HEK293 (cell line): ENCODE measurements around the gene TRO.

Source experiments
- CTCF ChIA-PET: fragments of 350-600 bp; formaldehyde crosslinking; extraction: SDS; loops from one replicate; lab custom pipeline; 2021; ENCODE audit warnings: antibody characterized with exemption; lab: Yijun Ruan, JAX
- POLR2A ChIA-PET: fragments of 300-600 bp; formaldehyde crosslinking; extraction: SDS; loops from one replicate; lab custom pipeline; 2020; ENCODE audit warnings: antibody characterized with exemption, inconsistent platforms; lab: Yijun Ruan, JAX
- H3K27ac ChIP-seq: fragments of 200-500 bp; sonication (Bioruptor generic); 2 replicates; pipeline ENCODE4 v1.5.1; 2014; ENCODE audit warnings: low read depth, low read length, control low read depth, inconsistent platforms; ENCODE audit errors: extremely low read depth
- H3K36me3 ChIP-seq, 2 experiments: fragments of 200-500 bp in 1 of 2; sonication (Bioruptor generic) in 1 of 2; 1 replicate in 1 of 2; 2 replicates in 1 of 2; pipeline ENCODE4 v1.5.1; 2014 to 2017; ENCODE audit warnings: inconsistent platforms in 2 of 2, low read length in 2 of 2; ENCODE audit not compliant: control insufficient read depth in 2 of 2, insufficient read depth in 1 of 2
- H3K4me1 ChIP-seq: fragments of 200-500 bp; sonication (Bioruptor generic); 2 replicates; pipeline ENCODE4 v1.5.1; 2014; ENCODE audit warnings: mild to moderate bottlenecking, low read length, inconsistent platforms; ENCODE audit not compliant: control insufficient read depth, insufficient read depth
- H3K4me3 ChIP-seq: 2 replicates; pipeline ENCODE4 v1.5.1; 2011; ENCODE audit warnings: low read depth, mild to moderate bottlenecking, control low read depth, low read length, moderate library complexity
- H3K9me3 ChIP-seq: fragments of 200-500 bp; sonication (Bioruptor generic); 2 replicates; pipeline ENCODE4 v1.5.1; 2014; ENCODE audit warnings: low read depth, low read length, inconsistent platforms; ENCODE audit not compliant: control insufficient read depth, insufficient read depth
- MEIS1 ChIP-seq: sonication (generic); formaldehyde crosslinking; IDR thresholded peaks from 2 replicates; pipeline ENCODE4 v1.8.1; 2022; ENCODE audit warnings: missing genetic modification reagents, mild to moderate bottlenecking, borderline replicate concordance
- MZF1 ChIP-seq: fragments of 450-650 bp; formaldehyde crosslinking; IDR thresholded peaks from 2 replicates; pipeline ENCODE4 v1.5.1; 2017; ENCODE audit warnings: missing biosample characterization, missing genetic modification characterization, borderline replicate concordance
- REST ChIP-seq: fragments of 450-650 bp; formaldehyde crosslinking; IDR thresholded peaks from 2 replicates; pipeline ENCODE4 v1.5.1; 2016; ENCODE audit warnings: missing biosample characterization, missing genetic modification characterization
- ZBTB20 ChIP-seq: fragments of 450-650 bp; formaldehyde crosslinking; IDR thresholded peaks from 2 replicates; pipeline ENCODE4 v1.5.1; 2016; ENCODE audit warnings: missing biosample characterization, missing genetic modification characterization
- ZBTB44 ChIP-seq: fragments of 450-650 bp; IDR thresholded peaks from 2 replicates; pipeline ENCODE4 v1.5.1; 2018; ENCODE audit warnings: missing biosample characterization, mild to moderate bottlenecking, missing genetic modification characterization
- ZBTB6 ChIP-seq: fragments of 450-650 bp; formaldehyde crosslinking; IDR thresholded peaks from 2 replicates; pipeline ENCODE4 v1.5.1; 2017; ENCODE audit warnings: missing biosample characterization, missing genetic modification characterization
- ZEB2 ChIP-seq: fragments of 450-650 bp; formaldehyde crosslinking; IDR thresholded peaks from 2 replicates; pipeline ENCODE4 v1.5.1; 2016; ENCODE audit warnings: missing biosample characterization, missing genetic modification characterization
- ZFP3 ChIP-seq: fragments of 450-650 bp; formaldehyde crosslinking; IDR thresholded peaks from 2 replicates; pipeline ENCODE4 v1.5.1; 2016; ENCODE audit warnings: low read depth, missing biosample characterization, missing genetic modification characterization
- ZNF121 ChIP-seq: fragments of 450-650 bp; formaldehyde crosslinking; IDR thresholded peaks from 2 replicates; pipeline ENCODE4 v1.5.1; 2016; ENCODE audit warnings: missing biosample characterization, missing genetic modification characterization
- ZNF132 ChIP-seq: fragments of 450-650 bp; formaldehyde crosslinking; IDR thresholded peaks from 2 replicates; pipeline ENCODE4 v1.5.1; 2017; ENCODE audit warnings: missing biosample characterization, missing genetic modification characterization, borderline replicate concordance
- ZNF133 ChIP-seq: fragments of 450-650 bp; formaldehyde crosslinking; IDR thresholded peaks from 2 replicates; pipeline ENCODE4 v1.5.1; 2016; ENCODE audit warnings: missing biosample characterization, missing genetic modification characterization
- ZNF140 ChIP-seq: fragments of 450-650 bp; formaldehyde crosslinking; IDR thresholded peaks from 2 replicates; pipeline ENCODE4 v1.5.1; 2016; ENCODE audit warnings: missing biosample characterization, missing genetic modification characterization
- ZNF146 ChIP-seq: fragments of 450-650 bp; formaldehyde crosslinking; IDR thresholded peaks from 2 replicates; pipeline ENCODE4 v1.5.1; 2016; ENCODE audit warnings: missing biosample characterization, missing genetic modification characterization
- ZNF302 ChIP-seq: fragments of 450-650 bp; formaldehyde crosslinking; IDR thresholded peaks from 2 replicates; pipeline ENCODE4 v1.5.1; 2016; ENCODE audit warnings: missing biosample characterization, missing genetic modification characterization, low read depth
- ZNF341 ChIP-seq: fragments of 450-650 bp; formaldehyde crosslinking; IDR thresholded peaks from 2 replicates; pipeline ENCODE4; 2016; ENCODE audit warnings: low read depth, missing biosample characterization, missing genetic modification characterization
- ZNF677 ChIP-seq: fragments of 450-650 bp; IDR thresholded peaks from 2 replicates; pipeline ENCODE4 v1.5.0; 2018; ENCODE audit warnings: missing biosample characterization, mild to moderate bottlenecking, missing genetic modification characterization, moderate library complexity
- ZNF791 ChIP-seq: fragments of 450-650 bp; formaldehyde crosslinking; IDR thresholded peaks from 2 replicates; pipeline ENCODE4 v1.5.1; 2016; ENCODE audit warnings: missing biosample characterization, missing genetic modification characterization
- ZSCAN16 ChIP-seq: fragments of 450-650 bp; formaldehyde crosslinking; IDR thresholded peaks from 2 replicates; pipeline ENCODE4 v1.5.1; 2016; ENCODE audit warnings: missing biosample characterization, missing genetic modification characterization
- TF ChIP-seq, protein P1 (sequence below): fragments of 450-650 bp; formaldehyde crosslinking; conservative IDR thresholded peaks from 2 replicates; pipeline ENCODE4 v1.5.1; 2016; ENCODE audit warnings: low read depth, missing biosample characterization, missing genetic modification characterization

TRO gene

DNA sequence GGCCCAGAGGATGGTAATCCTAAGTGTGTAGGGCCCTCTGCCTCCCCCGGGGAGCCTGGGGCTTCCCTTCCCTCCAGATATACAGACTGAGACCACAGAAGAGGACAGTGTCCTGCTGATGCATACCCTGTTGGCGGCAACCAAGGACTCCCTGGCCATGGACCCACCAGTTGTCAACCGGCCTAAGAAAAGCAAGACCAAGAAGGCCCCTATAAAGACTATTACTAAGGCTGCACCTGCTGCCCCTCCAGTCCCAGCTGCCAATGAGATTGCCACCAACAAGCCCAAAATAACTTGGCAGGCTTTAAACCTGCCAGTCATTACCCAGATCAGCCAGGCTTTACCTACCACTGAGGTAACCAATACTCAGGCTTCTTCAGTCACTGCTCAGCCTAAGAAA, 1.9 kb downstream of the TRO start:
- Histone ChIP-seq H3K9me3 (no peaks in the 10 kb centered on the region), H3K4me3 (no peak overlapping the region), H3K27ac (no peak overlapping the region), H3K4me1 (no peaks in the 10 kb centered on the region), H3K36me3 (peaks cover 0 to 56% of the 10 kb centered on the region in 2 experiments; a peak in 1 of 3 replicates)
- POLR2A ChIA-PET: no interaction called here
- TF ChIP-seq ZNF132 (tag by site-specific recombination) (no peak), ZBTB44 (tag by site-specific recombination) (no peak), ZNF302 (tag by site-specific recombination) (no peak), ZSCAN16 (tag by site-specific recombination) (no peak), ZNF146 (no peak), MZF1 (no peak), ZNF677 (tag by site-specific recombination) (no peak), ZBTB20 (tag by site-specific recombination) (no peak), ZBTB6 (tag by site-specific recombination) (no peak), ZEB2 (tag by site-specific recombination) (no peak), MEIS1 (CRISPR knock-in tag) (no peak)
- CTCF ChIA-PET: no interaction called here

GRCh38 chrX:54923376-54923775, 2.8 kb downstream of the TRO start:
- CTCF ChIA-PET: no interaction called here
- TF ChIP-seq ZNF133 (tag by site-specific recombination) (no peak), ZFP3 (tag by site-specific recombination) (no peak), ZNF341 (no peak), ZNF140 (tag by site-specific recombination) (no peak), REST (tag by site-specific recombination) (no peak), ZNF791 (no peak), ZNF121 (tag by site-specific recombination) (no peak), MZF1 (no peak)
- TF ChIP-seq, all 188 proteins: peak for 0

GRCh38 chrX:54926978-54927377, 6.4 kb downstream of the TRO start:
- H3K4me3 ChIP-seq: no peak overlapping the region
- no peaks in the 10 kb centered on the region for H3K9me3 ChIP-seq
- TF ChIP-seq, protein P1, sequence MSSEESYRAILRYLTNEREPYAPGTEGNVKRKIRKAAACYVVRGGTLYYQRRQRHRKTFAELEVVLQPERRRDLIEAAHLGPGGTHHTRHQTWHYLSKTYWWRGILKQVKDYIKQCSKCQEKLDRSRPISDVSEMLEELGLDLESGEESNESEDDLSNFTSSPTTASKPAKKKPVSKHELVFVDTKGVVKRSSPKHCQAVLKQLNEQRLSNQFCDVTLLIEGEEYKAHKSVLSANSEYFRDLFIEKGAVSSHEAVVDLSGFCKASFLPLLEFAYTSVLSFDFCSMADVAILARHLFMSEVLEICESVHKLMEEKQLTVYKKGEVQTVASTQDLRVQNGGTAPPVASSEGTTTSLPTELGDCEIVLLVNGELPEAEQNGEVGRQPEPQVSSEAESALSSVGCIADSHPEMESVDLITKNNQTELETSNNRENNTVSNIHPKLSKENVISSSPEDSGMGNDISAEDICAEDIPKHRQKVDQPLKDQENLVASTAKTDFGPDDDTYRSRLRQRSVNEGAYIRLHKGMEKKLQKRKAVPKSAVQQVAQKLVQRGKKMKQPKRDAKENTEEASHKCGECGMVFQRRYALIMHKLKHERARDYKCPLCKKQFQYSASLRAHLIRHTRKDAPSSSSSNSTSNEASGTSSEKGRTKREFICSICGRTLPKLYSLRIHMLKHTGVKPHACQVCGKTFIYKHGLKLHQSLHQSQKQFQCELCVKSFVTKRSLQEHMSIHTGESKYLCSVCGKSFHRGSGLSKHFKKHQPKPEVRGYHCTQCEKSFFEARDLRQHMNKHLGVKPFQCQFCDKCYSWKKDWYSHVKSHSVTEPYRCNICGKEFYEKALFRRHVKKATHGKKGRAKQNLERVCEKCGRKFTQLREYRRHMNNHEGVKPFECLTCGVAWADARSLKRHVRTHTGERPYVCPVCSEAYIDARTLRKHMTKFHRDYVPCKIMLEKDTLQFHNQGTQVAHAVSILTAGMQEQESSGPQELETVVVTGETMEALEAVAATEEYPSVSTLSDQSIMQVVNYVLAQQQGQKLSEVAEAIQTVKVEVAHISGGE: no peak
- no peaks in the 10 kb centered on the region for H3K4me1 ChIP-seq
- ChIA-PET POLR2A (no interaction called here), CTCF (no interaction called here)
- no peak overlapping the region for H3K27ac ChIP-seq
- H3K36me3 ChIP-seq: peaks cover 0 to 100% of the 10 kb centered on the region in 2 experiments; a peak in 1 of 3 replicates

More at GRCh38 chrX:54923376-54923775, 2.8 kb downstream of the TRO start:
- Histone ChIP-seq H3K4me1 (no peaks in the 10 kb centered on the region), H3K36me3 (peaks cover 0 to 64% of the 10 kb centered on the region in 2 experiments; a peak in 1 of 3 replicates), H3K9me3 (no peaks in the 10 kb centered on the region), H3K4me3 (no peak overlapping the region), H3K27ac (no peak overlapping the region)
- POLR2A ChIA-PET: no interaction called here
